H1 (cell line): ENCODE data around the gene TRIM41. TPM values are rescaled to one million over a fixed set of nuclear protein-coding genes. Genes with fewer than 3 reads are reported as not detected.

Source experiments
- ASH2L ChIP-seq: fragments of 200-600, 300-600 bp; sonication (generic); IDR thresholded peaks from one replicate; pipeline ENCODE4 v1.7.1; 2017; ENCODE audit warnings: low read length
- CEBPB ChIP-seq: IDR thresholded peaks from 2 replicates; pipeline ENCODE4 v1.6.1; 2012; ENCODE audit warnings: low read depth, low read length
- CHD7 ChIP-seq: fragments of 300-600 bp; sonication (generic); IDR thresholded peaks from 2 replicates; pipeline ENCODE4 v1.7.1; 2012; ENCODE audit warnings: low read length, moderate library complexity, mild to moderate bottlenecking, inconsistent platforms; ENCODE audit not compliant: insufficient replicate concordance
- POLR2AphosphoS5 ChIP-seq: IDR thresholded peaks from 2 replicates; pipeline ENCODE4 v1.6.1; 2011; ENCODE audit warnings: low read depth, low read length
- POU5F1 ChIP-seq: IDR thresholded peaks from 2 replicates; pipeline ENCODE4 v1.6.1; 2011; ENCODE audit warnings: low read depth, mild to moderate bottlenecking, low read length, moderate library complexity
- RAD21 ChIP-seq, 2 experiments: IDR thresholded peaks in 1 of 2; conservative IDR thresholded peaks in 1 of 2; 2 replicates each; pipeline ENCODE4 v1.6.1; 2011; ENCODE audit warnings: low read depth in 2 of 2, low read length in 2 of 2, improper control_type of control experiment in 1 of 2, inconsistent platforms in 1 of 2, mild to moderate bottlenecking in 1 of 2, moderate library complexity in 1 of 2
- SIRT6 ChIP-seq: IDR thresholded peaks from one replicate; pipeline ENCODE4 v1.7.1; 2012; ENCODE audit warnings: low read length, inconsistent platforms
- TAF1 ChIP-seq: IDR thresholded peaks from 2 replicates; pipeline ENCODE4 v1.6.1; 2011; ENCODE audit warnings: mild to moderate bottlenecking, low read depth, low read length
- polyA plus RNA-seq, 7 experiments: library from polyadenylated mRNA; depleted of rRNA in 3 of 7; stranded (reverse) in 5 of 7; unstranded in 2 of 7; fragments of >200 nt in 5 of 7; fragments of 200-250 nt in 2 of 7; gene quantifications; 1 replicate in 5 of 7; 2 replicates in 1 of 7; 4 replicates in 1 of 7; pipeline versions ENCODE4 v1.2.1 to v1.2.3, GENCODE V29; 2011 to 2013; ENCODE audit warnings: missing spikeins in 2 of 7, mixed read lengths in 2 of 7
- total RNA-seq: library from RNA; stranded (reverse); fragmentation: NEBNext Ultra II Directional; extraction: Animal tissue kit (Norgen Biotek cat#: 25700); gene quantifications from 2 replicates; pipeline ENCODE4 v1.2.1, GENCODE V29; 2021

The TRIM41 gene
- total and polyA plus RNA-seq, 2 of the 8 experiments (the other 6 are each of a cell fraction or from before 2014, with no cell fraction given) = 12.9 to 21.6 TPM

- TF ChIP-seq CHD7 = no peak
- no peak for TF ChIP-seq POU5F1
- TF ChIP-seq CEBPB = no peak
- no peak for TF ChIP-seq ASH2L
- no peak for TF ChIP-seq SIRT6
- TF ChIP-seq TAF1 = no peak
- no peak for TF ChIP-seq RAD21 (IDR thresholded peaks at IDR 0.05 in 1 of 2, conservative IDR thresholded peaks at IDR 0.05 in 1 of 2; ENCODE audit: low read depth in 2 of 2, low read length in 2 of 2)
- TF ChIP-seq POLR2AphosphoS5 = no peak
Measured at GRCh38 chr5:181280251-181280762, 57.2 kb downstream of the TRIM41 start (continued).
